HepG2 (cell line): ENCODE measurements around the gene RNASE12. TPM values are rescaled to one million over a fixed set of nuclear protein-coding genes. Genes with fewer than 3 reads are reported as not detected.
A peak's percentile ranks its signal among the peaks of the same experiment; 100 is the strongest.

Experiments
- GABPA ChIP-seq, 2 experiments: IDR thresholded peaks; 2 replicates each; pipeline ENCODE4 v1.6.1; 2011 to 2016; ENCODE audit warnings: low read depth in 2 of 2, low read length in 1 of 2, missing biosample characterization in 1 of 2, missing genetic modification characterization in 1 of 2
- HOXA7 ChIP-seq: sonication (generic); formaldehyde crosslinking; IDR thresholded peaks from 2 replicates; pipeline ENCODE4 v1.8.1; 2022; ENCODE audit warnings: mild to moderate bottlenecking, missing genetic modification reagents, moderate library complexity
- IKZF1 ChIP-seq: fragments of 450-650 bp; IDR thresholded peaks from 2 replicates; pipeline ENCODE4 v1.7.1; 2016
- MAZ ChIP-seq, 2 experiments: sonication (generic) in 1 of 2; formaldehyde crosslinking in 1 of 2; IDR thresholded peaks; 2 replicates each; pipeline versions ENCODE4 v1.5.0 to v1.6.1; 2012 to 2020; ENCODE audit warnings: low read depth in 2 of 2, mild to moderate bottlenecking in 2 of 2, borderline replicate concordance in 1 of 2, improper control_type of control experiment in 1 of 2, low read length in 1 of 2, missing genetic modification reagents in 1 of 2, moderate library complexity in 1 of 2
- NFRKB ChIP-seq: fragments of 450-650 bp; IDR thresholded peaks from 2 replicates; pipeline ENCODE4 v1.6.1; 2017
- PITX1 ChIP-seq: sonication (generic); formaldehyde crosslinking; IDR thresholded peaks from 2 replicates; pipeline ENCODE4 v1.5.1; 2020; ENCODE audit warnings: mild to moderate bottlenecking, missing genetic modification reagents
- RARG ChIP-seq: sonication (generic); formaldehyde crosslinking; IDR thresholded peaks from 2 replicates; pipeline ENCODE4 v1.4.0; 2020; ENCODE audit warnings: low read depth, mild to moderate bottlenecking, missing genetic modification reagents
- TBP ChIP-seq: sonication (generic); formaldehyde crosslinking; IDR thresholded peaks from 2 replicates; pipeline ENCODE4 v1.5.0; 2020; ENCODE audit warnings: missing genetic modification reagents
- YY1 ChIP-seq: IDR thresholded peaks from 2 replicates; pipeline ENCODE4 v1.6.1; 2011; ENCODE audit warnings: low read length, low read depth, moderate library complexity, mild to moderate bottlenecking; ENCODE audit not compliant: insufficient read depth, insufficient replicate concordance
- ZNF251 ChIP-seq: sonication (generic); formaldehyde crosslinking; IDR thresholded peaks from 2 replicates; pipeline ENCODE4 v1.9.0; 2021; ENCODE audit warnings: mild to moderate bottlenecking, missing genetic modification reagents
- ZNF549 ChIP-seq: sonication (generic); formaldehyde crosslinking; IDR thresholded peaks from 2 replicates; pipeline ENCODE4 v1.5.0; 2020; ENCODE audit warnings: missing genetic modification reagents
- ZNF616 ChIP-seq: sonication (generic); formaldehyde crosslinking; IDR thresholded peaks from 2 replicates; pipeline ENCODE4 v1.5.0; 2020; ENCODE audit warnings: low read depth, mild to moderate bottlenecking, missing genetic modification reagents
- ZNF747 ChIP-seq: sonication (generic); formaldehyde crosslinking; IDR thresholded peaks from 2 replicates; pipeline ENCODE4 v1.8.1; 2023; ENCODE audit warnings: missing genetic modification reagents, mild to moderate bottlenecking, borderline replicate concordance
- polyA plus RNA-seq, 8 experiments: library from polyadenylated mRNA; depleted of rRNA in 3 of 8; stranded (reverse) in 7 of 8; unstranded in 1 of 8; fragments of >200 nt; fragmentation: Illumina TruSeq in 4 of 8; extraction: Trizol in 4 of 8; gene quantifications; 2 replicates each; pipeline versions ENCODE4 v1.2.1 to v1.2.3, GENCODE V29; 2011 to 2016; ENCODE audit warnings: low read depth in 4 of 8, missing spikeins in 1 of 8, mixed read lengths in 1 of 8; ENCODE audit not compliant: insufficient read depth in 1 of 8
- total RNA-seq, 5 experiments: library from RNA; depleted of rRNA; stranded (reverse); fragments of >200 nt; fragmentation: Illumina TruSeq; extraction: Trizol; gene quantifications; 2 replicates each; pipeline ENCODE4 v1.2.3, GENCODE V29; 2016; ENCODE audit warnings: low read depth in 1 of 5
- TF ChIP-seq, protein P1 (sequence below): sonication (generic); formaldehyde crosslinking; IDR thresholded peaks from 2 replicates; pipeline ENCODE4 v1.5.0; 2020; ENCODE audit warnings: mild to moderate bottlenecking, missing genetic modification reagents, borderline replicate concordance
- TF ChIP-seq, protein P2 (sequence below): sonication (generic); formaldehyde crosslinking; IDR thresholded peaks from 2 replicates; pipeline ENCODE4 v1.5.1; 2020; ENCODE audit warnings: mild to moderate bottlenecking, missing genetic modification reagents, moderate library complexity
- TF ChIP-seq, protein P3 (sequence below): sonication (generic); formaldehyde crosslinking; IDR thresholded peaks from 2 replicates; pipeline ENCODE4 v1.4.0; 2020; ENCODE audit warnings: missing genetic modification reagents
- TF ChIP-seq, protein P4 (sequence below): IDR thresholded peaks from 2 replicates; pipeline ENCODE4 v1.6.1; 2018; ENCODE audit warnings: missing genetic modification reagents
- TF ChIP-seq, protein P5 (sequence below): IDR thresholded peaks from 2 replicates; pipeline ENCODE4 v1.6.1; 2016; ENCODE audit warnings: missing compliant biosample characterization, missing genetic modification reagents, borderline replicate concordance

Gene RNASE12
- total and polyA plus RNA-seq, 2 of the 13 experiments (the other 11 are each of a cell fraction or from before 2014, with no cell fraction given) = not detected

DNA sequence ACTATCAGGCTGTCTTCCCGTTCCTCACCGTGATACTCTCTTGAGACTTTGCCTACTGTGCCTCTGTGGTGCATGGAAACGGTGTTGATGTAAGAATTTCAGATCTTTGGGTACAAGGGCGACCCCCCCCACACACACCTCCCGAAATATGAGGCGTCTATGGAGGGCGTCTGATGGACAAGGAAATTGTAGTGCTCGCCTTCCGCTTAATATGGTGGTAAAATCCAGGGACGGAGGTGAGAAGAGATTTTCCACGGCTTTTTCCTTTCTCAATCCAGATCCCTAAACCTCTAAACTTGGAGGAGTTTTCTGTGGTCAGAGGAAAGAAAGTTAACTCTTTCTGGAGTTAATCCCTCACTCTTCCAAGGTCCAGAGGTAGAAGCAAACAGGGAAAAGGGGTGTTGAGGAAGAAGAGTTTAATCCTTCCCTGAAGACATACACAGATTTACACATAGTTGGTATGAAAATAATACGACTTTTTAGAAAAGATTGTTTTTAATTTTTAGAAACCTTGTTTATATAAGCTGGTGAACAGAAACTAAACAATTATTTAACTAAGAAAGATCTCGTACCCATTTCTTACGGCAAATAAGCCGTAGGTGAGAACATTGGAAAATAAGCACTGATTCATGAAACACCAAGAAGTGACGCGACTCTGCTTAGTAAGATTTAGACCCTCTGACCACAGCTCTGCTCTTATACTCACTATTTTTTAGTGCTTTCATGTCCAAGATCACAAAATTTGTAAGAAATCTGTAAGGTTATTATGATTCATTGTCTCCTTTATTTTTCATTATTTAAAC, 23.1 kb upstream of the RNASE12 start (continued):
- TF ChIP-seq, protein P1, sequence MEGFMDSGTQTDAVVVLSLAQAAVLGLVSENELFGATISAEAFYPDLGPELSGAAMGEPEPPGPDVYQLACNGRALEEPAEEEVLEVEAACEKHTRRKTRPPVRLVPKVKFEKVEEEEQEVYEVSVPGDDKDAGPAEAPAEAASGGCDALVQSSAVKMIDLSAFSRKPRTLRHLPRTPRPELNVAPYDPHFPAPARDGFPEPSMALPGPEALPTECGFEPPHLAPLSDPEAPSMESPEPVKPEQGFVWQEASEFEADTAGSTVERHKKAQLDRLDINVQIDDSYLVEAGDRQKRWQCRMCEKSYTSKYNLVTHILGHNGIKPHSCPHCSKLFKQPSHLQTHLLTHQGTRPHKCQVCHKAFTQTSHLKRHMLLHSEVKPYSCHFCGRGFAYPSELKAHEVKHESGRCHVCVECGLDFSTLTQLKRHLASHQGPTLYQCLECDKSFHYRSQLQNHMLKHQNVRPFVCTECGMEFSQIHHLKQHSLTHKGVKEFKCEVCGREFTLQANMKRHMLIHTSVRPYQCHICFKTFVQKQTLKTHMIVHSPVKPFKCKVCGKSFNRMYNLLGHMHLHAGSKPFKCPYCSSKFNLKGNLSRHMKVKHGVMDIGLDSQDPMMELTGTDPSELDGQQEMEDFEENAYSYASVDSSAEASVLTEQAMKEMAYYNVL (CRISPR knock-in tag) = 0 out of 2 replicates have a peak, but pooled peaks have one; percentile 3
- TF ChIP-seq, protein P2, sequence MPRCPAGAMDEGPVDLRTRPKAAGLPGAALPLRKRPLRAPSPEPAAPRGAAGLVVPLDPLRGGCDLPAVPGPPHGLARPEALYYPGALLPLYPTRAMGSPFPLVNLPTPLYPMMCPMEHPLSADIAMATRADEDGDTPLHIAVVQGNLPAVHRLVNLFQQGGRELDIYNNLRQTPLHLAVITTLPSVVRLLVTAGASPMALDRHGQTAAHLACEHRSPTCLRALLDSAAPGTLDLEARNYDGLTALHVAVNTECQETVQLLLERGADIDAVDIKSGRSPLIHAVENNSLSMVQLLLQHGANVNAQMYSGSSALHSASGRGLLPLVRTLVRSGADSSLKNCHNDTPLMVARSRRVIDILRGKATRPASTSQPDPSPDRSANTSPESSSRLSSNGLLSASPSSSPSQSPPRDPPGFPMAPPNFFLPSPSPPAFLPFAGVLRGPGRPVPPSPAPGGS (CRISPR knock-in tag) = no peak
- TF ChIP-seq HOXA7 (CRISPR knock-in tag) (peak; percentile 8; the same call in 1 of the 2 replicates), PITX1 (CRISPR knock-in tag) (peak; percentile 63; the same call in 1 of the 2 replicates), TBP (CRISPR knock-in tag) (no peak), RARG (CRISPR knock-in tag) (0 out of 2 replicates have a peak, but pooled peaks have one; percentile 0), ZNF251 (0 out of 2 replicates have a peak, but pooled peaks have one; percentile 71), ZNF747 (CRISPR knock-in tag) (no peak), YY1 (no peak), NFRKB (no peak), ZNF549 (CRISPR knock-in tag) (0 out of 2 replicates have a peak, but pooled peaks have one; percentile 8), IKZF1 (no peak), ZNF616 (CRISPR knock-in tag) (0 out of 2 replicates have a peak, but pooled peaks have one; percentile 8), MAZ (IDR thresholded peaks at IDR 0.05; ENCODE audit: borderline replicate concordance, low read depth, low read length) (no peak), MAZ (CRISPR knock-in tag; IDR thresholded peaks at IDR 0.05; ENCODE audit: low read depth) (no peak), GABPA (IDR thresholded peaks at IDR 0.05; ENCODE audit: low read depth, low read length) (no peak), GABPA (CRISPR knock-in tag; IDR thresholded peaks at IDR 0.05; ENCODE audit: low read depth) (peak; percentile 36)
- TF ChIP-seq, protein P3, sequence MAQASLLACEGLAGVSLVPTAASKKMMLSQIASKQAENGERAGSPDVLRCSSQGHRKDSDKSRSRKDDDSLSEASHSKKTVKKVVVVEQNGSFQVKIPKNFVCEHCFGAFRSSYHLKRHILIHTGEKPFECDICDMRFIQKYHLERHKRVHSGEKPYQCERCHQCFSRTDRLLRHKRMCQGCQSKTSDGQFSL (CRISPR knock-in tag) = peak; percentile 69
- TF ChIP-seq, protein P4, sequence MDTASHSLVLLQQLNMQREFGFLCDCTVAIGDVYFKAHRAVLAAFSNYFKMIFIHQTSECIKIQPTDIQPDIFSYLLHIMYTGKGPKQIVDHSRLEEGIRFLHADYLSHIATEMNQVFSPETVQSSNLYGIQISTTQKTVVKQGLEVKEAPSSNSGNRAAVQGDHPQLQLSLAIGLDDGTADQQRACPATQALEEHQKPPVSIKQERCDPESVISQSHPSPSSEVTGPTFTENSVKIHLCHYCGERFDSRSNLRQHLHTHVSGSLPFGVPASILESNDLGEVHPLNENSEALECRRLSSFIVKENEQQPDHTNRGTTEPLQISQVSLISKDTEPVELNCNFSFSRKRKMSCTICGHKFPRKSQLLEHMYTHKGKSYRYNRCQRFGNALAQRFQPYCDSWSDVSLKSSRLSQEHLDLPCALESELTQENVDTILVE (CRISPR knock-in tag) = 0 out of 2 replicates have a peak, but pooled peaks have one; percentile 9
- TF ChIP-seq, protein P5, sequence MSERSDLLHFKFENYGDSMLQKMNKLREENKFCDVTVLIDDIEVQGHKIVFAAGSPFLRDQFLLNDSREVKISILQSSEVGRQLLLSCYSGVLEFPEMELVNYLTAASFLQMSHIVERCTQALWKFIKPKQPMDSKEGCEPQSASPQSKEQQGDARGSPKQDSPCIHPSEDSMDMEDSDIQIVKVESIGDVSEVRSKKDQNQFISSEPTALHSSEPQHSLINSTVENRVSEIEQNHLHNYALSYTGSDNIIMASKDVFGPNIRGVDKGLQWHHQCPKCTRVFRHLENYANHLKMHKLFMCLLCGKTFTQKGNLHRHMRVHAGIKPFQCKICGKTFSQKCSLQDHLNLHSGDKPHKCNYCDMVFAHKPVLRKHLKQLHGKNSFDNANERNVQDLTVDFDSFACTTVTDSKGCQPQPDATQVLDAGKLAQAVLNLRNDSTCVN (CRISPR knock-in tag) = no peak; the same call in 1 of the 2 replicates
